Cerebellar nuclear complex (tissue), 1 donor: Measurements from ENCODE around the gene FSTL4.

Source experiments
- DNase-seq, 2 experiments: peaks; one replicate each; lab custom pipeline; 2025; lab: John Stamatoyannopoulos, UW

Gene FSTL4

DNA sequence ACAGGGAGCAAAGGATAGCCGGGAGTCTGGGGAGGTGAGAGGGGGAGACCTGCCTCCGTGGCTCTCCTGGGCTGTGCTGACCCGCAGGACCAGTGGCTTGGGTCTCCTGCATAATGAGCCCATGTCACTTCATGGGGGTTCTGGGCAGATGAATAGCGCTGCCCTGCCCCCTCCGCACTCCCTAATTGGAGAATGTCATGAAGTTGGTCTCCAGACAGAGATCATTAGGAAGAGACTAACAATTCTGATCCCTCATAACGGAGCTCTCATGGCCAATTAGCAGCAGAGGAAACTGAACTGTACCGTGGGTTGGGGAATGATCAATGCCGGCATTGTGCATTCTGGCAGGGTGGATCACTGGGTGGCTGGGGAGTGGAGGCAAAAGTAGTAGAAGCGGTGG, 186.1 kb downstream of the FSTL4 start:
- DNase-seq = no peak

DNA sequence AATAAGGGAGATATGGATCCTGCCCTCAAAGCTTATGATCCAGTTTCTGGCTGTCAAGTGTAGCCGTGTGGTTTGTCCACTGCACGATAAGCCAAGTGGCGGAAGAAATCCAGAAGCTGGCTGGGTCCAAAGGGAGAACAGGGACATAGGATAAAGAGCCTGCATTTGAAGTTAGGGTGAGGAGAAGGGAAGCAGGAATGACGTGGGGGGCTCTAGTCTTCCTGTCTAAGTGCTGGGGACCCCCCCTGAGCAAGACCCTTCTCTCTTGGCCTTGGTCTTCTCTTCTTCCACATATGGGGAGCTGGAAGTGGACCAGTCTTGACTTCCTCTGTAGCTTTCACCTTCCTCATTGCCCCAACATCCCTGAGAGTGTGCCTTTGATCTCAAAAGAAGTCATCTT, 186.6 kb downstream of the FSTL4 start:
- DNase-seq = no peak

DNA sequence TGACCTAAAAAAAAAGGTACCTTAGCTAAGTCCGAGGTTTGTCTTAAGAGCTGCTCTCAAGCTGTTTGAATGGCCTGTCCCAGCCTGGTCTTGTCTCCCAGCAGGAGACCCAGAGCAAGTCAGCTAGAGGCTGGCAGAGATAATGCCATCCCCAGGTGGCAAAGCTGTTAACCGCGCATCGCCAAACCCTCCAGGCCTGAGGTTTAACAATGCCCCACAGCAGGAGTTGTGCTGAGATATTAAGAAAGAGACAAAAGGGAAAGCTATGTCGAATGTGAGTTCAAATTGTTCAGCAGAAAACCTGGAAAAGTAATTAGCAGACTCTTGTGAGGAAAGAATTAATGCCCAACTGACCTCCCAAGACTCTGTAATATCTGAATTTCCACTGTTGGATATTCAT, 187.1 kb downstream of the FSTL4 start:
- peak; percentile 12 to 52 for DNase-seq

DNA sequence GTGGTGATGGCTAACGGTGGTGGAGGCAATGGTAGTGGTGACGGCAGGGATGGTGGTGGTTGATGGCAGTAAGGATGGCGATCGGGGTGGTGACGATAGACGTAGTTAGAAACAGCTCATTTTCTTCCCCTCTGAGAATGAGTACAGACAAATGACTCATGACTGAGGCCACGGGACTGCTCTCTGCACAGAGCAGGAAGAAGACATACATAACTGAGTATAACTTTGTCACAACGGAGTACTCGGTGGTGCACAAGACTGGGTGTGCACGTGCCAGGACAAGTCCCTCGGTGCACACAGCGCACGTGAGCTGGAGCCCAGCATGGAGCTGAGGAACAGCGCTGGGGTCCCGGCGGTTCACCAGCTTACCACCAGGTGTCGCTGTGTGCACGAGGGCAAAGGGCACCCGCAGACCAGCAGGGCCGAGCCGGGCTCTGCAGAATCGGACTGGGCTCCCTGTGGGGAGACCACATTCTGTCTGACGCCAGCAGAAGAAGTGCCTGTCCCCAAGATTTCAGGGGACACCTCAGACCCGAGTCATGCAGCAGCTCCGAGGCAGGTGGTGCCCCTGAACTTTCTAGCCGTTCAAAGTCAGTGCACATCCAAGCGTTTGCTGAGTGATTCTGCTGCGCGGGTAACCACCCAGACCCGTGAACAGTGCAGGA, 188.6 kb downstream of the FSTL4 start:
- no peak for DNase-seq

DNA sequence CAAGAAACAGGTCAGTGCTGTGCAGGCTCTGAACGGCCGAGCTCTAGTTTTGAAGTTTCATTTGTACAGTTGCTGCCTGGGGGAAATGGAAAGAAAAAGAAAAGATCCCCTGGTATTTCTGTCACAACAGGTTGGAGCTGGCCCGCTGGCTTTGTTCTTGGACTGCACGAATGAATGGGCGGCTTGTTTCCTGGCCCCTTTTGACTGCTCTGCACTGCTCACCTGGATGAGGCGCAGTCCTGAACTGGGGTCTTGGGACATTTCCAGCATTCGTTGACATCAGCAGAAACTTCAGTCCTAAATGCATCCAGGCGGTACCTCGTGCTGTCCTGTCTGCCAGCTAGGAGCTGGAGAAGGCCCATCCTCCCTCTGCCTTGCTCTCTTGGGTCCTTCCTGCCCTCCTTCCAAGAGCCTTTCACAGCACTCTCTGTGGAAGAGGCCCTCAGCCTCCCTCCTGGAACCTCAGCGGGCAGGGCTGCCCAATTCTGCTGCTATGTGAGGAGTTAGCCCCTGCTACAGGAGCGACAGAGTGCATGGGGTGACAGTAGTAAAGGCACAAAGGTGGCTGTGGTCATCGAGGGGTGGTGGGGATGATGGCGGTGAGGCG, 189.2 kb downstream of the FSTL4 start:
- no peak for DNase-seq

DNA sequence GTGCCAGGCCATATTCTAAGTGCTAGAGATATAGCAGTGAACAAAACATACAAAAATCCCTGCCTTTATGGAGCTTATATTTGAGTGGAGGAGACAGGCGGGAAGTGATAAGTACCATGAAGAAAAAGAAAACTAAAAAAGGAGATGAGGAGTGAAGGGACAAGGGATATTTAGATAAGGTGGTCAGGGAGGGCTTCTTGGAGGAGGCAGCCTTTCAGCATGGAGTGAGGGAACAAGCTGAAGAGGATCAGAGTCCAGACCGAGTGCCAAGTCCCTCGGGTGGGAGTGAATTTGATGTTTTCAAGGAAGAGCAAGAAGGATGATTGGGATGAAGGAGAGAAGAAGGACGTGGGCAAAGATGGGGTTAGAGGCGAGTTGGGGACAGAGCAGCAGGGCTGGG, 190.5 kb downstream of the FSTL4 start:
- no peak for DNase-seq

DNA sequence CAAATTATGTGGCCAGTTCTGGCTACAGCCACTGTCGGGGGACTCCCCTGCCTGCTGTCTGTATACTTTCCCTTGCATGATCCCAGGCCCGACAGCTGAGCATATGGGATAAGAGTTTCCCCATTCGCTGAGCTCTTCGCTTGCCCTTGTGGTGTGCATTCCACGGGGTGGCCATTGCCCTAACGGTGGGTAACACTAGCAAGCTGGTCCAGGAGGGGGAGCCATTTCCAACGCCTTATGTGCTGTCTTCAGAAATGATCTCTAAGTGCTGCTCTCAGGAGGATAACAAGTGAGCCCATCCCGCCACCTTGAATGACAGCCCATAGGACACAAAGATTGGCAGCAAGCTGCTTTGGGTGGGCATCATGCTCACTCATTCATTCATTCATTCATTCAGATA, 190.9 kb downstream of the FSTL4 start:
- no peak for DNase-seq

DNA sequence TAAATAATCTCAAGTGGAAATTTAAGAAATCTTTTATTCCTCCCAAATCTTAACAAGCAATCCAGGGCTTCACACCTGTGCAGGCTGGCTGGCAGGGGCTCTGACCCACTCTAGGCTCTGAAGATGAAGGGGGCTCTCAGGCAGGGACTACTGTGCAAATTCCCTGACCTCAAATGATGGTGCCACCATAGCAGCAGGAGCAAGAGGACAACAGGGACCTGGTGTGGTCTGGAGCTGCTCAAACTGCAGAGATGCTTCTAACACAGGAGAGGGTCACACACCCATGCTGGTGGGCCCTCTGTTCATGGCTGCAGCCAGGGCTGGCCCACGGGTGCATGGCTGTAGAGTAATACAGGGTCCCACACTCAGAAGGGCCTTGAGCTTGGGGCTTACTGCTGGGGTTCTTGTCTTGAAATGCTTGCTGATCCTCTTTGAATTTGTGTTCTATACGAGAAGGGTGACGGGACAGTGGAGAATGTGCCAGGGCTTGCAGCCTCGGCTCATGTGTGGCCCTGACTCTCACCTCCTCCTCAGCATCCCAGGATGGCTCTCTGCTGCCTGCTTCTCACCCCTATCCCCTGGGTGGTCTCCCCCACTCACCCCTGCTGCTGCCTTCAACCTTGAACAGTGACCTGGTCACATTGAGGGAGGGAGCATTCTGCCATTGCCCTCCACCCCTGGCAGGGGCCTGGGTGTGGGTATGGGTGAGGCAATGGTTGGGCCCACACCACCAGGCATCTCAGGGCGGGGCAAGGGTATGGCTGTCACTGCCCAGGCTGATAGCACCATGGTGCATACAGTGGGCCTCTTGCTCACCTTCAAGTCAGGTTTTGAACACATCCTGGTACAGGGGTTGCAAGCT, 191.7 kb downstream of the FSTL4 start:
- no peak for DNase-seq

DNA sequence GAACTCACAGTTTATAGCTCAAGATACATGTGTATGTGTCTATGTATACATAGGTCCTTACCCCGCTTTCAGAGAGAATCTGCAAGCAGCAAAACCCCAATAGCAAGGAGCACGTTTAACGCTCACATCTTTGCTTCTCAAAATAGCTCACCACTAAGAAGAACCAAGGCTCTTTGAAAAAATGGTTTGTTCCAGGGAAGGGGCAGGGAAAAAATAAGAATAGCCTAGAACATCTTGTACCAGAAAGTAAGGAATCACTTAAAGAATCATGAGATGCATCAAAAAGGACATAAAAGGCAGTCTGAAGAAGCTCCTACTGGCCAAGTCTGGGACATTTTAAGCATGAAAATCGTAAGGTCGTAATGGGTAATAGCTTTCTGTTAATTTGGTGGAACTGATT, 196.4 kb downstream of the FSTL4 start:
- DNase-seq = no peak

DNA sequence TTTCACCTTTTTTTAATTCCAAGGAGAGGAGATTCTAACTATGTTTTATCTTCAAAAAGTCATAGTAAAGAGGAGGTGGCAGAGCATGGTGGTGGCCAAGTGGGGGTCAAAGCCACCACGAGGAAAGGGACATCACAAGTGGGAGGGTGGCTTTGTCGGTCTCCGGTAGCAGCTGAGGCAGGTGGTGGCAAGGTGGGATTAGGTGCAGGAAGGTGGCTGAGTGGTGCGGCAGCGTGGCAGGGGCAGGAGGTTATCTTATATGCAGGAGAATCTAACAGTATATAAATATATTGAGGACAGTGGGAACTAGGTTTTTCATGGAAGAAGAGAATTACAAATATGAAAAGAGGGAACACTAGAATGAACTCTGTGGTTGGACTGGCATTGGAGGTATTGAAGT, 196.8 kb downstream of the FSTL4 start:
- no peak for DNase-seq

DNA sequence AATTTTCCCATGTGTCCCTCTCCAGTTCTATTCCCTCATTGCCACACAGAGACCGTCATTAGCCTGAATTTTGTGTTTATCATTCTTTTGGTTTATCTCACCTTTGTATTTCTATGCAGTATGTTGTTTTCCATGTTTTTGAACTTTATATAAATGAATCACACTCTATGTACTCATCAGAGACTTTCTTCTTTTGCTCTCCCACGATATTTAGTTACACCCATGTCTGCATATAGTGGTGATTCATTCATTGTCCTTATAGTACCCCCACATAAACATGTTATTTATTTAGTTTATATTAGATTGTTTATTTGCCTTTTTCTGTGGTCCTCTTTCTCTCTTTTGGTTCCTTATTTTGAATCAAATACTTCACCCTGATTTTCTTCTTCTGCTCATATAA, 199.7 kb downstream of the FSTL4 start:
- DNase-seq = no peak

DNA sequence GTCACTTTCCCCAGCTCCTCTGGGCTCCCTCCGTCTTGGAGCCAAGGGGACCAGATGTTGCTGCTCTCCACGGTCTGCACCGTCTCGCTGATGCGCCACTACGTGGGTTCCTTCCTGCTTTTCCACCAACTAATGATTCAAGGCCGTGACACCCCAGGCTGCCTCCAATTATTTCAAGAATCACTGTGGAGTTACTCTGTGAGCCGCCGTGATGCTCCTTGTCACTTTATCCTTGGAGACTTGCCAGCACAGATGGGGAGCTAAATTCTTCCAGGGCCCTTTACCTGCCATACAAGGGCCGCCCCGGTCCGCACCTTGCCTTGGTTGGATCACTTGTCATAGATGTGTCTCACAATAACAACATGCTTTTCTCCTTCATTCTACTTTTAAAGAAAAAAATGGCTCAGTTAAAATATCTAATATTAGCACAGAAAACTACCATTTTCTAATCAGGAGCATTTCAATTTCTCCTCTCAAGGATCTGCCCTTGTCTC, 202.0 kb downstream of the FSTL4 start:
- no peak for DNase-seq

DNA sequence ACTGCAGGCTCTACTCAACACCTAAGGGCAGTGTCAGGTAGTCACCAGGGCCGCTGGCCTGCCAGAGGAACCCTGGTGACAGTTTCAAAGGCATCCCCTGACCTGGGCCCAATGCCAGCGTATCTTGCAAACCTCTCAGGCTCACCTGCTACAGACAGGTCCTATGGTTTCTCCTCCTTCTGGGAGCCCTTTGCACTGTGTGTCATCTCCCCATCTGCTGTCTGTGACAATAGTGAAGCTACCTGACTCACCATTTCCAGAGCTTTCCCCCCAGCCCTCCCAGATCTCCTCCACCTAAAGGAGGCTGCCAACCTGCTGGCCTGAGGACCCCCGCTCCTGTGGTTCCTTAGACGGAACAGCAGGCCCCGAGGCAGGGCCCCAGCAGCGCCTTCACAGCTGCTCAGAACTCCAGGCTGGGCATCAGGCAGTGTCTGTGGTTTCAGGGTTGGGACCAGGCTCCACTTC, 203.1 kb downstream of the FSTL4 start:
- no peak for DNase-seq

DNA sequence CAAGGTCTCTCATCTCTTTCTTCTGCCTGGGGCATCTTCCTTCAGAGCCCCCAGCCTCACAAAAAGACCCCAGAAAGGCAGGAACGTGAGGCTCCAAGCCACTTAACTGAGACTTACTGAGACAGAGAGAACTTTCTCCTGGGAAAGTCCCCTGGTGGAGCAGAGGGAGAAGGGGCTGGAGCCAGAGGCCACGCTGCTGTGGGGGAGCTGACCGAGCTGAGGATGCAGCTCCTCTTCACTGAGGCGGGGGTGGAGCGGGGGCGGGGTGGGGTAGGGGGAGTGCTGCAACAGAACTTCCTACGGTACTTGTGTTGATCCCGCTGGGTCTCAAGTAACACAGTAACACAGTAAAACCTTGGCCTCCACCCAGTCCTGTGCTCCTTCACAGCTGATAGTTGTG, 204.0 kb downstream of the FSTL4 start:
- no peak for DNase-seq

DNA sequence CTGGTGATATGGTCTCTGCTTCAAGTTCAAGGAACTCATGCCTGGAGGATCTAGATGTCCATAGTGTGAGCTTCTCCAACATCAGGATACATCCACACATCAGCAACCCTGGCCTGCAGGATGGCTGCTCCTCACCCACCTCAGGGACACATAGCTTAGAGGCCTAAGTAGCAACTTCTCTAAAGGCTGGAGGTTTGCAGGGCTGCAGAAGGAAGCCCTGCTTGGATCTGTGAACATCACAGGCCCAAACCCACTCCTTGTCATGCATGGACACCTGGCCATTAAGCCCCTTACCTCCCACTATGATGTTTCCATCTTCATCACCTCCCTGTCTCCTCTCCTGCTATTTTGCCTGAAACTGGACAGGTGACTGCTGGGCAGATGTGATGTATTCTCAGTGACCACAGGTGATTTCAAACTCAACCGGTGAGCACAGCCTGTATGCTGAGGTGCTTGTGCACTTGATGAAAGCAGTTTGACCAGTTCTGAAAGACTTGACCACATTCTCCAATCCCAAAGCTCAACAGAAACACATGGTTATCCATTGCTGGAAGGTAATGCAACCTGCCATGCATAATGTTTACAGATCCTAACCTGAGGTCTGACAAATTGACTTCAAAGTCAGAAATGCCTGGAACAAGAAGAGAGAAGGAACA, 205.2 kb downstream of the FSTL4 start:
- DNase-seq = no peak

DNA sequence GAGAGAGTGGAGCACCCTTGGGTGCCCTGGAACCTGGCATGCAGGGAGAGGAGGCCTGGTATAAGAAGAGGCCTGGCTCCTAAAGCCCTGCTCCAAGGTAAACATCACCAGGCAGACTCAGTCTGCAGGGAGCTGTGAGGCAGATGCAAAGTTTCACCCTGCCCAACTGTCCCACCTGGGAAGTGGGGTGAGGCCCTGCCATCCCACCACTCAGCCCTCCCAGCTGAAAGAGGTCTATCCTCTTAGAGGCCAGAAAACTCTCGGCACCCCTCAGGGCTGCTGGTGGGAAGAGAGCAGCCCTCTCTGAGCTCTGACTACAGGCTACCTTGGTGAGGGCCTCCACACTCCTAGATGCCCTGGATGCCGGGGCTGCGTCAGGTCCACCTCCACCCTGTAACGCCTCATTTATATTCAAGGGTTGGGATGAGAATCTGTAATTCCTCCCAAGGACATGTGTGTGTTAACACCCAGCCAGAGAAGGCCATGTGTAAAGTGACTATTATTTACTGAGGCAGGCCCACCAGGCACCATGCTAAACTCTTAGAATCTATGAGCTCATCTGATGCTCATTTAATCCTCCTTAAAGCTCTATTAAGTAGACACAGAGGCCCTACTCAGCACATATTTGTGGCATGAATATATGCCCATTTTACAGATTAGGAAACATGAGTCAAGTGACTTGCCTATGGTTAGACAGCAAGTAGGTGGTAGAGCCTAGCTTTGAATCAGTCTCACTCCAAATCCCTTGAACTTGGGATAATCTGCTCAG, 205.9 kb downstream of the FSTL4 start:
- no peak for DNase-seq

DNA sequence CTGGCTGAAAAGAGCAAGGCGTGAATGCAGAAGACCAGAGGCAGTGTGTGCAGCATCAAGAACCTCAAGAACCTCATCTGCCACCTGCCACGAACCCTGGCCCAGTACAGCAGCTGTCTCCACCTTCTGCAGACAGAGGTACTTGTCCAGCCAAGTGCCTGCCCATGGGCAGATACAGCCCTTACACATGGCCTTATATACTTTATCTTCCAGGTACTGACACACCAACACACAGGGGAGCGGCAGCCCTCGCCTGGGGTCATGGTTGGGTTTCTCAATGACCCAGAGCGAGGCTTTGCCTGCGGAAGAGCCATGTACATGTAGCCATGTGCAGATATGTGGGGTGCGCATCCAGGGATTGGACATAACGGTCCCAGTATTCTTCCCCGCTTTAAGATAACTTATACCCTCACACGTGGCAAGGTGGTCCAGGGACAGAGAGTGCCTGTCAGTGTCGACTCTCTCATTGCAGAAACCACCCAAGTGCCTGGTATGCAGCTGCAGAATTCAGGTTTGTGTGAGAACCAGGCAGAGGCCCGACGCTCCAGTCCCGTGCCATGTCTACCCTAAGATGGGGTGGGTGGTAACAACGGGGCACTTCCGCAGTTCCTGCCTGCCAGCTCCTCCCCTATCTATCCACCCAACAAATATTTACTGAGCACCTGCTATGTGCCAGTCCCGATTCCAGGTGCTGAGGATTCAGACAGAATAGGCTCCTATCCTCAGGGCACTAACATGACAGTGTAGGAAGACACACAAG, 206.9 kb downstream of the FSTL4 start:
- DNase-seq = no peak

DNA sequence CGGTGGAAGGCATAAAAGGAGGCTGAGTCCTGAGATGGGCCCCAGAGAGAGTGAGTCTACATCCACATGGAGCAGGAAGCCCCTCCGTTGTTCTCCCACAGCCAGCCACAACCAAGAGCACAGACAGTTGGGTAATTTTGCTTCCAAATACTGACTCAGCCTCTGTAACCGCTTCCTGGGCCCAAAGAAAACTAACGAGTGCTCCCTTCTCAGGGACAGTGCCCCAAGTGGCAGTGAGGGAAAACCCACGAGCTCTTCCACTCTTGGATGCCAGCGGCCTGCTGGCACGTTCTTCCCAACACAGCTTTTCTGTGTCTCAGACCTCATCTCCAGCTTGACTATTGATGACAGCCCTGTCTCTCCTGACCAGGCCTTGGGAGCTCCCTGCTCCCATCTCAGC, 207.6 kb downstream of the FSTL4 start:
- DNase-seq = no peak

DNA sequence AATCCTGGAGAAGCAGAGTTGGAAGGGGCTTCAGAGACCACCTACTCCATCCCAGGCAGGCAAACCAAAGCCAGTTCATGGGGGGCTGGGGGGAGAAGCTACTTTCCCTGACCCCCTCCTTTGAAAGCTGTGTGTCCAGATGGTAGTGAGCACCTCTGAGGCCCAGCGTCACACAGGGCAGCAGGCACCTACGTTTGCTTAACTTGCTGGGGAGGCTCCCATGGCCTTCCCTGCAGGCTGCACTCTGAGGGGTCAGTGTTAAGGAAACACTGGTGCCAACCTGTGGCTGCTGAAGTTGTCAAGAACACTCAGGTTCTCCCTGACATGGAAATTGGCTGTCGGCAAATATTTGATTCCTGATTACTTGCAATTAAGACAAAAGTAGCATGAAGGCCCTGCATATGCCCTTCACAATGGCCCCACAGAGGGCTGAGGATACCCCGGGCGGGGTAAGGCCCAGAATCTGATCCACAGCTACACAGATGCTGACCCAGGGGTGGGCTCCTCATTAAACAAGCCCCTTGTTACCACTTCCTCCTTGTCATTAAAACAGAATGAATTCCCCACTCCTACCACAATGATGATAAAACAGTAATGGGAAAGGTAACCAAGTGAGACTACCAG, 208.5 kb downstream of the FSTL4 start:
- DNase-seq = no peak

DNA sequence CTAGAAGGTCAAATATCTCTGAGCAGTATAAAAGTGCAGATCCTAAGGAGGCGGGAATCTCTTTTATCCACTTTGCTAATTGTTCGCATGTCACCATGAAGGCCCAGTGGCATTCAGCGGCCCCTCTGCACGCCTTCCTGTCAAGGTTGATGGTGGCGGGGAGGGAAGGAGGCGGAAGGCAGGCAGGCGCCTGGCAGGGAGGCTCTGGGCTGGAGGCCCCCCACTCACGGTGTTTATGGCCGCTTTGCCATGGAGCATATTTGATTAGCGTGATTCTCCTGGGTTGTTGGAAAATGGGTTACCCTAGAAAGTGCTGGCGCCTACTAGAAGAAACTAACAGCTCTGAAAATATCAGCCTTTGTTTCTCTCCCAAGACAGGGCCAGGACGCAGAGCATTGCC, 209.6 kb downstream of the FSTL4 start:
- no peak for DNase-seq
